ENCODE data around the gene MCTS1.

The MCTS1 gene

GRCh38 chrX:120603707-120604360 is at the start of gene MCTS1:
MCTS1 (plus strand) TSS chrX:120604101; CDS start chrX:120604237, 136 bp downstream.
- H3K9me3 Mint-ChIP-seq = peaks cover 45% of the 10 kb centered on the region
- DNase-seq = peak; percentile 67
- H3K4me3 Mint-ChIP-seq = peak within 1 kb of the TSS; percentile 95
- no peak for TF ChIP-seq CTCF (IDR thresholded peaks at IDR 0.05)
- H3K4me1 Mint-ChIP-seq = peaks cover 12% of the 10 kb centered on the region
- H3K27me3 Mint-ChIP-seq (ENCODE audit: low read depth, poor library complexity) = peaks cover 8% of the 10 kb centered on the region
- peaks cover 5% of the 10 kb centered on the region for H3K36me3 Mint-ChIP-seq (ENCODE audit: low read depth)
- peak within 1 kb of the TSS; percentile 97 for H3K27ac Mint-ChIP-seq

- H3K27ac Mint-ChIP-seq = no peak overlapping the region
- H3K9me3 Mint-ChIP-seq = peaks cover 16% of the 10 kb centered on the region
- H3K4me3 Mint-ChIP-seq = no peak overlapping the region
- no peaks in the 10 kb centered on the region for H3K27me3 Mint-ChIP-seq (ENCODE audit: low read depth, poor library complexity)
- DNase-seq = no peak
- H3K36me3 Mint-ChIP-seq (ENCODE audit: low read depth) = peaks cover 25% of the 10 kb centered on the region
- TF ChIP-seq CTCF (IDR thresholded peaks at IDR 0.05) = no peak
- peaks cover 12% of the 10 kb centered on the region for H3K4me1 Mint-ChIP-seq
Observed at GRCh38 chrX:120556251-120556650, 47.6 kb upstream of the MCTS1 start.

- Mint-ChIP-seq H3K9me3 (peaks cover 31% of the 10 kb centered on the region), H3K36me3 (ENCODE audit: low read depth) (peaks cover 13% of the 10 kb centered on the region), H3K4me1 (peaks cover 28% of the 10 kb centered on the region), H3K4me3 (peak overlapping the region; percentile 91), H3K27ac (peak overlapping the region; percentile 93), H3K27me3 (ENCODE audit: low read depth, poor library complexity) (no peaks in the 10 kb centered on the region)
- TF ChIP-seq CTCF (IDR thresholded peaks at IDR 0.05) = no peak
- DNase-seq = no peak
Observed at GRCh38 chrX:120559804-120560203, 44.1 kb upstream of the MCTS1 start.

GRCh38 chrX:120560405-120560841 is 43.5 kb upstream of the MCTS1 start:
- Mint-ChIP-seq H3K27me3 (ENCODE audit: low read depth, poor library complexity) (no peaks in the 10 kb centered on the region), H3K27ac (peak overlapping the region; percentile 93), H3K4me3 (peak overlapping the region; percentile 91), H3K36me3 (ENCODE audit: low read depth) (peaks cover 11% of the 10 kb centered on the region), H3K9me3 (peaks cover 32% of the 10 kb centered on the region), H3K4me1 (peaks cover 28% of the 10 kb centered on the region)
- DNase-seq = peak; percentile 20
- no peak for TF ChIP-seq CTCF (IDR thresholded peaks at IDR 0.05)

- peak; percentile 84 for DNase-seq
- Mint-ChIP-seq H3K36me3 (ENCODE audit: low read depth) (peaks cover 9% of the 10 kb centered on the region), H3K4me3 (peak within 1 kb of the TSS; percentile 91), H3K27ac (peak within 1 kb of the TSS; percentile 98), H3K27me3 (ENCODE audit: low read depth, poor library complexity) (no peaks in the 10 kb centered on the region), H3K9me3 (peaks cover 34% of the 10 kb centered on the region), H3K4me1 (peaks cover 28% of the 10 kb centered on the region)
- TF ChIP-seq CTCF (IDR thresholded peaks at IDR 0.05) = no peak
Observed at GRCh38 chrX:120560842-120561633, 42.9 kb upstream of the MCTS1 start, which contains the start of gene CUL4B. CUL4B (minus strand) TSS chrX:120560962; CDS start chrX:120560638, 324 bp downstream.

All from nephron progenitor cell (in vitro differentiated cells).